GM23338 (cell line): Measurements from ENCODE around the gene PNPLA7. TPM values are rescaled to one million over a fixed set of nuclear protein-coding genes. Genes with fewer than 3 reads are reported as not detected.

Experiments
- ATAC-seq: fragments of 200-7000 bp; cut with Tn5 transposase; 3 replicates; pipeline ENCODE4 v1.9.1; 2020
- DNase-seq: peaks from one replicate; pipeline ENCODE4 v3.0.0-alpha.2; 2015; ENCODE audit warnings: low spot score
- H2AFZ ChIP-seq: fragments of 200-600 bp; sonication (generic); 2 replicates; pipeline ENCODE4 v1.8.0; 2016; ENCODE audit warnings: antibody characterized with exemption, mild to moderate bottlenecking, moderate library complexity
- H3F3A ChIP-seq: fragments of 200-600 bp; sonication (generic); replicated peaks from 2 replicates; pipeline ENCODE4 v1.8.0; 2017; ENCODE audit warnings: antibody characterized with exemption, mixed run types, low read depth
- H3K27ac ChIP-seq: fragments of 200-600 bp; sonication (generic); 2 replicates; pipeline ENCODE4 v1.6.1; 2016; ENCODE audit warnings: low read depth
- H3K27me3 ChIP-seq: fragments of 200-600 bp; sonication (generic); 2 replicates; pipeline ENCODE4 v1.8.0; 2016; ENCODE audit warnings: mild to moderate bottlenecking, mixed run types, moderate library complexity; ENCODE audit not compliant: insufficient read depth
- H3K36me3 ChIP-seq: fragments of 200-600 bp; sonication (generic); 2 replicates; pipeline ENCODE4 v1.8.0; 2016; ENCODE audit warnings: mild to moderate bottlenecking; ENCODE audit not compliant: insufficient read depth
- H3K4me1 ChIP-seq: fragments of 200-600 bp; sonication (generic); 2 replicates; pipeline ENCODE4 v1.8.0; 2016; ENCODE audit warnings: mild to moderate bottlenecking, moderate library complexity; ENCODE audit not compliant: insufficient read depth
- H3K4me2 ChIP-seq: fragments of 200-600 bp; sonication (generic); 2 replicates; pipeline ENCODE4 v1.7.1; 2017; ENCODE audit warnings: mixed run types
- H3K4me3 ChIP-seq: fragments of 200-600 bp; sonication (generic); 2 replicates; pipeline ENCODE4 v1.6.1; 2016; ENCODE audit warnings: mixed run types
- H3K79me2 ChIP-seq: fragments of 200-600 bp; sonication (generic); replicated peaks from 2 replicates; pipeline ENCODE4 v1.8.0; 2017; ENCODE audit warnings: mild to moderate bottlenecking; ENCODE audit not compliant: insufficient read depth
- H3K9me2 ChIP-seq: fragments of 200-600 bp; sonication (generic); 2 replicates; pipeline ENCODE4 v1.8.0; 2017; ENCODE audit not compliant: insufficient read depth
- H4K20me1 ChIP-seq: fragments of 200-600 bp; sonication (generic); replicated peaks from 2 replicates; pipeline ENCODE4 v1.8.0; 2017; ENCODE audit warnings: mild to moderate bottlenecking; ENCODE audit not compliant: insufficient read depth
- H3K27ac Mint-ChIP-seq: 2 replicates; pipeline ENCODE4 v1.8.0; 2020; ENCODE audit warnings: inconsistent platforms, mild to moderate bottlenecking, moderate library complexity, mixed read lengths
- H3K27me3 Mint-ChIP-seq: 3 replicates; pipeline ENCODE4 v1.8.0; 2022; ENCODE audit warnings: low read depth, mild to moderate bottlenecking, moderate library complexity, mixed read lengths, inconsistent platforms; ENCODE audit not compliant: insufficient read depth, poor library complexity
- H3K36me3 Mint-ChIP-seq: 3 replicates; pipeline ENCODE4 v1.8.0; 2021; ENCODE audit warnings: low read depth, mild to moderate bottlenecking, inconsistent platforms, moderate library complexity, mixed read lengths
- H3K4me1 Mint-ChIP-seq: 3 replicates; pipeline ENCODE4 v1.8.0; 2020; ENCODE audit warnings: mild to moderate bottlenecking, inconsistent platforms, mixed read lengths
- H3K4me3 Mint-ChIP-seq: 3 replicates; pipeline ENCODE4 v1.8.0; 2021; ENCODE audit warnings: moderate library complexity, mild to moderate bottlenecking, inconsistent platforms, mixed read lengths
- H3K9me3 Mint-ChIP-seq: 3 replicates; pipeline ENCODE4 v1.8.0; 2020; ENCODE audit warnings: moderate library complexity, mild to moderate bottlenecking, inconsistent platforms, mixed read lengths
- CREB1 ChIP-seq: fragments of 250-450 bp; sonication (Bioruptor Pico); IDR thresholded peaks from 2 replicates; pipeline ENCODE4 v1.5.0; 2020; ENCODE audit warnings: low read depth, mild to moderate bottlenecking, moderate library complexity
- EZH2phosphoT487 ChIP-seq: fragments of 200-600 bp; sonication (generic); IDR thresholded peaks from one replicate; pipeline ENCODE4 v1.8.1; 2018; ENCODE audit warnings: antibody characterized with exemption; ENCODE audit not compliant: unreplicated experiment
- JUNB ChIP-seq: IDR thresholded peaks from one replicate; pipeline ENCODE4 v1.6.1; 2016; ENCODE audit warnings: antibody characterized with exemption; ENCODE audit not compliant: unreplicated experiment
- POLR2AphosphoS5 ChIP-seq: IDR thresholded peaks from 2 replicates; pipeline ENCODE4 v1.6.1; 2016; ENCODE audit warnings: antibody characterized with exemption, low read depth
- ZNF114 ChIP-seq: fragments of 250-450 bp; sonication (Bioruptor Pico); IDR thresholded peaks from 2 replicates; pipeline ENCODE4 v1.5.0; 2020; ENCODE audit warnings: mild to moderate bottlenecking, moderate library complexity
- ZNF331 ChIP-seq: fragments of 250-450 bp; sonication (Bioruptor Pico); IDR thresholded peaks from 2 replicates; pipeline ENCODE4 v1.5.0; 2020; ENCODE audit warnings: low read depth, mild to moderate bottlenecking, moderate library complexity
- polyA plus RNA-seq: library from polyadenylated mRNA; unstranded; fragments of >200 nt; fragmentation: Nextera tagmentation; extraction: Ambion mirVana; gene quantifications from 2 replicates; pipeline ENCODE4 v1.2.1, GENCODE V29; 2016
- total RNA-seq: library from RNA; depleted of rRNA; stranded (reverse); fragments of >200 nt; shearing (Covaris generic); gene quantifications from 2 replicates; pipeline ENCODE4 v1.2.3, GENCODE V29; 2014
- TF ChIP-seq, protein P1 (sequence below): IDR thresholded peaks from one replicate; pipeline ENCODE4 v1.6.1; 2018; ENCODE audit warnings: antibody characterized with exemption; ENCODE audit not compliant: unreplicated experiment
- TF ChIP-seq, protein P2 (sequence below), 2 experiments: fragments of 200-600 bp in 1 of 2; sonication (generic) in 1 of 2; conservative IDR thresholded peaks; 2 replicates each; pipeline versions ENCODE4 v1.5.1 to v1.6.1; 2016 to 2017; ENCODE audit warnings: antibody characterized with exemption in 2 of 2, low read depth in 2 of 2, mild to moderate bottlenecking in 2 of 2, moderate library complexity in 1 of 2

PNPLA7 gene
- total and polyA plus RNA-seq, 2 experiments from 2014 or later = 0.45 to 0.80 TPM

DNA sequence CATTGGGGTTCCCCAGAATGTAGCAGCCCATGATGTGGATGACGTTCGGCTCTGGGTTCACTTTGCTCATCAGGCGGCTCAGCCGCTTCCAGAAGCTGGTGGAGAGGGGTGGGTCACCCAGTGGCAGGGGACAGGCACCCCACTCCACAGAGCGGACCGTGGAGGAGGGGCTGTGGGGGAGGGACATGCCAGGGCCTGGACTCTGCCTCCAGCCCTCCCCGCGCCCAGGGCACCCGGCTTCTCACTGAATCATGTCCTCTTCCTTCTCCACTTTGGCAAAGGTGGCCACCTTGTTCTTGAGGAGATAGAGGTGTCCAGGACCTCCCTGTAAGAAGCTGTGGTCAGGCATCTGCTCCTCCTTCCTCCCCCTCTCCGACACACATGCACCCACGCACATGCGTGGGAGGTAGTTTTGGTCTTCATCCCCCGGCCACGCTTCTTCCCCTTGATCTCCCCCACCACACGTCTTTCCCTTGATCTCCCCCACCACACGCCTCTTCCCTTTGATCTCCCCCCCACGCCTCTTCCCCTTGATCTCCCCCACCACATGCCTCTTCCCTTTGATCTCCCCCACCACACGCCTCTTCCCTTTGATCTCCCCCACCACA, 100.2 kb downstream of the PNPLA7 start:
- no peak overlapping the region for H3K4me3 Mint-ChIP-seq
- Histone ChIP-seq H2AFZ (no peak overlapping the region), H3K4me2 (no peak overlapping the region), H4K20me1 (no peaks in the 10 kb centered on the region), H3K4me3 (no peak overlapping the region), H3K27ac (no peak overlapping the region), H3K79me2 (no peaks in the 10 kb centered on the region), H3F3A (0 out of 2 replicates have a peak, but pooled peaks cover 3% of the 10 kb centered on the region), H3K27me3 (no peaks in the 10 kb centered on the region), H3K9me2 (no peaks in the 10 kb centered on the region), H3K36me3 (peaks cover 6% of the 10 kb centered on the region; the same call in 1 of the 2 replicates), H3K4me1 (peaks cover 6% of the 10 kb centered on the region; the same call in 1 of the 2 replicates)
- no peaks in the 10 kb centered on the region for H3K9me3 Mint-ChIP-seq
- TF ChIP-seq ZNF114 (no peak), POLR2AphosphoS5 (no peak)
- H3K4me1 Mint-ChIP-seq = peaks cover 9% of the 10 kb centered on the region
- H3K27me3 Mint-ChIP-seq = peaks cover 7% of the 10 kb centered on the region
- no peak for DNase-seq
- peaks cover 3% of the 10 kb centered on the region; the same call in 1 of the 3 replicates for H3K36me3 Mint-ChIP-seq
- ATAC-seq = no peak
- no peak overlapping the region for H3K27ac Mint-ChIP-seq

DNA sequence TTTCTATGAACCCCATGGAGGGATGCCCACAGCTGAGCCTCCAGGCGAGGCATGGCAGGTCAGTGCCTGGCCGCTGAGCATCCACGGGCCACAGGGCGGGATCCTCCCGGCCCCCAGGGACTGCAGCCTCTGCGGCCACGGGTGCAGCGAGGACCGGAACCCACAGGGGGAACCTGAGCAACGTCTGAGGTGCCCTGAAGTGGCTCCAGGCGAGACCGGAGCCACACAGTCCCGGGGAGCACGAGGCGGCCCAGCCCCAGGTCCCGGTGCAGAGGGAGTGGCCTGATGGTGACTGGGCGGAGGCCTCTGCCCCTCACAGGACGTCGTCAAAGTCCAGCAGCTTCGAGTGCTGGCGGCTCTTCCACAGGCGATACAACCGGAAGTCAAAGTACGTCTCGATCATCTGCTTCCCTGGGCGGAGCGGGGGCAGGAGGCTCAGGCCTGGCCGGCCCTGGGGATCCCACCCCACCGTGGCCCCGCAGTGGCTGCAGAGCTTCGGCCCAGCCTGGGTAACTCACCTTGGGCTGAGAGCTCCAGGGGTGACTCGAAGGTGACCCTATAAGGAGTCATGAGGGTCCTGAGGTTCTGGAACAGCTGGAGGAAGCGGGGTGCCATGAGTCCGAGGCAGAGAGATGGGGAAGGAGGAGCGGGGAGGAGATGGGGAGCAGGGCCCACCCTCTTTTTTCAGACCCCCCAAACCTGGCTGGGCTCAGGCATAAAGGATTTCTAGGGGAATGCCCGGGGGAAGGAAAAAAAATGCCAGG, 100.9 kb downstream of the PNPLA7 start:
- peaks cover 7% of the 10 kb centered on the region for H3K27me3 Mint-ChIP-seq
- Histone ChIP-seq H4K20me1 (no peaks in the 10 kb centered on the region), H3K36me3 (peaks cover 6% of the 10 kb centered on the region; the same call in 1 of the 2 replicates), H3K9me2 (no peaks in the 10 kb centered on the region), H2AFZ (no peak overlapping the region), H3K4me1 (no peaks in the 10 kb centered on the region), H3K79me2 (no peaks in the 10 kb centered on the region), H3K4me3 (no peak overlapping the region), H3K4me2 (no peak overlapping the region), H3K27ac (no peak overlapping the region), H3F3A (0 out of 2 replicates have a peak, but pooled peaks cover 4% of the 10 kb centered on the region), H3K27me3 (no peaks in the 10 kb centered on the region)
- peaks cover 3% of the 10 kb centered on the region; the same call in 1 of the 3 replicates for H3K36me3 Mint-ChIP-seq
- H3K4me1 Mint-ChIP-seq = peaks cover 3% of the 10 kb centered on the region
- no peaks in the 10 kb centered on the region; the same call in 2 of the 3 replicates for H3K9me3 Mint-ChIP-seq
- H3K4me3 Mint-ChIP-seq = no peak overlapping the region
- DNase-seq (no peak), ATAC-seq (no peak)
- H3K27ac Mint-ChIP-seq = no peak overlapping the region
- TF ChIP-seq, protein P1, sequence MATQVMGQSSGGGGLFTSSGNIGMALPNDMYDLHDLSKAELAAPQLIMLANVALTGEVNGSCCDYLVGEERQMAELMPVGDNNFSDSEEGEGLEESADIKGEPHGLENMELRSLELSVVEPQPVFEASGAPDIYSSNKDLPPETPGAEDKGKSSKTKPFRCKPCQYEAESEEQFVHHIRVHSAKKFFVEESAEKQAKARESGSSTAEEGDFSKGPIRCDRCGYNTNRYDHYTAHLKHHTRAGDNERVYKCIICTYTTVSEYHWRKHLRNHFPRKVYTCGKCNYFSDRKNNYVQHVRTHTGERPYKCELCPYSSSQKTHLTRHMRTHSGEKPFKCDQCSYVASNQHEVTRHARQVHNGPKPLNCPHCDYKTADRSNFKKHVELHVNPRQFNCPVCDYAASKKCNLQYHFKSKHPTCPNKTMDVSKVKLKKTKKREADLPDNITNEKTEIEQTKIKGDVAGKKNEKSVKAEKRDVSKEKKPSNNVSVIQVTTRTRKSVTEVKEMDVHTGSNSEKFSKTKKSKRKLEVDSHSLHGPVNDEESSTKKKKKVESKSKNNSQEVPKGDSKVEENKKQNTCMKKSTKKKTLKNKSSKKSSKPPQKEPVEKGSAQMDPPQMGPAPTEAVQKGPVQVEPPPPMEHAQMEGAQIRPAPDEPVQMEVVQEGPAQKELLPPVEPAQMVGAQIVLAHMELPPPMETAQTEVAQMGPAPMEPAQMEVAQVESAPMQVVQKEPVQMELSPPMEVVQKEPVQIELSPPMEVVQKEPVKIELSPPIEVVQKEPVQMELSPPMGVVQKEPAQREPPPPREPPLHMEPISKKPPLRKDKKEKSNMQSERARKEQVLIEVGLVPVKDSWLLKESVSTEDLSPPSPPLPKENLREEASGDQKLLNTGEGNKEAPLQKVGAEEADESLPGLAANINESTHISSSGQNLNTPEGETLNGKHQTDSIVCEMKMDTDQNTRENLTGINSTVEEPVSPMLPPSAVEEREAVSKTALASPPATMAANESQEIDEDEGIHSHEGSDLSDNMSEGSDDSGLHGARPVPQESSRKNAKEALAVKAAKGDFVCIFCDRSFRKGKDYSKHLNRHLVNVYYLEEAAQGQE = no peak
- TF ChIP-seq, protein P2, sequence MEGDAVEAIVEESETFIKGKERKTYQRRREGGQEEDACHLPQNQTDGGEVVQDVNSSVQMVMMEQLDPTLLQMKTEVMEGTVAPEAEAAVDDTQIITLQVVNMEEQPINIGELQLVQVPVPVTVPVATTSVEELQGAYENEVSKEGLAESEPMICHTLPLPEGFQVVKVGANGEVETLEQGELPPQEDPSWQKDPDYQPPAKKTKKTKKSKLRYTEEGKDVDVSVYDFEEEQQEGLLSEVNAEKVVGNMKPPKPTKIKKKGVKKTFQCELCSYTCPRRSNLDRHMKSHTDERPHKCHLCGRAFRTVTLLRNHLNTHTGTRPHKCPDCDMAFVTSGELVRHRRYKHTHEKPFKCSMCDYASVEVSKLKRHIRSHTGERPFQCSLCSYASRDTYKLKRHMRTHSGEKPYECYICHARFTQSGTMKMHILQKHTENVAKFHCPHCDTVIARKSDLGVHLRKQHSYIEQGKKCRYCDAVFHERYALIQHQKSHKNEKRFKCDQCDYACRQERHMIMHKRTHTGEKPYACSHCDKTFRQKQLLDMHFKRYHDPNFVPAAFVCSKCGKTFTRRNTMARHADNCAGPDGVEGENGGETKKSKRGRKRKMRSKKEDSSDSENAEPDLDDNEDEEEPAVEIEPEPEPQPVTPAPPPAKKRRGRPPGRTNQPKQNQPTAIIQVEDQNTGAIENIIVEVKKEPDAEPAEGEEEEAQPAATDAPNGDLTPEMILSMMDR (conservative IDR thresholded peaks at IDR 0.05; ENCODE audit: low read depth in 2 of 2) = no peak
- TF ChIP-seq ZNF114 (no peak), EZH2phosphoT487 (no peak), JUNB (no peak), ZNF331 (CRISPR knock-in tag) (no peak), CREB1 (CRISPR knock-in tag) (no peak)
